ENCODE results near the gene LTBP1.

LTBP1 gene

DNA sequence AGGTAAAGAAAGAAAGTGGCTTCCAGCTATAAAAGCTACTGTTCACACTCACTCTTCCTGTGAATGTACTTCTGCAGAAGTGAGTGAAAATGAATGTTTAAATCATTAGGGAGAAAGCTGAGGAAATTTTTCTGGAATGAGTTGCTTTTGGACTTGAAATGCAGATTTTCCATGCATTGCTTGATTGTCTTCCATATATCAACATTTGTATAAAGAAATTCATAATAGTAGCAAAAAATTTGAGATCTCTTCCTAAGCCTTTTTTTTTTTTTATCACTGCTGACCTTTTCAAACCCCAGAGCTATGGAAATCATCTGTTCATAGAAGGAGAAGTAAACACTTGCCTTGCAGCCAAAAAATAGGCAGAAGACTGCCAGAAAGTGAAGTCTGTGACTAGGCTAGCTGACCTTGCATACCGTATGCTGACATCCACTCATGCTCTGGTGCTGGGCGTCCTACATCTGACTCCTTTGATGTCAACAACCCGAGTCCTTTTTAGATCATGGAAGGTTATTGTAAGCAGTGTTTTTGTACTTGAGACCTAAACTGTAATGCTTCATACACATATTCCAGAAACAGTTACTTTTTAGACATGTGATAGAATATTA lies 375.2 kb downstream of the LTBP1 start:
- no peak for DNase-seq

GRCh38 chr2:33322612-33323011 lies 375.9 kb downstream of the LTBP1 start:
- no peak for DNase-seq

DNA sequence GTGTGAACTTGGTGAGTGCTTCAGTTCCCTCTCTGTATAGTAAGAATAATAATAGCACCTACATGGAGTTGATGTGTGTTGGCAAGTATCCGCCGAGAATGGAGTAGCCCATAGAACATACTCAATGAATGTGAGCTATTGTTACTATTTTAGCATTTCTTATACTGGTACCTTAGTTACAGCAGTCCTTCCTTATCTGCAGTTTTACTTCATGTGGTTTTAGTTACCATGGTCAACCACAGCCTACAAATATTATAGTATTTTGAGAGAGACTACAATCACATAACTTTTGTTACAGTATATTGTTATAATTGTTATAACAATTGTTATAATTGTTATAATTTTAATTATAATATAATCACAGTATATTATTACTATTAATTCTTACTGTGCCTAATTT lies 377.2 kb downstream of the LTBP1 start:
- no peak for DNase-seq

DNA sequence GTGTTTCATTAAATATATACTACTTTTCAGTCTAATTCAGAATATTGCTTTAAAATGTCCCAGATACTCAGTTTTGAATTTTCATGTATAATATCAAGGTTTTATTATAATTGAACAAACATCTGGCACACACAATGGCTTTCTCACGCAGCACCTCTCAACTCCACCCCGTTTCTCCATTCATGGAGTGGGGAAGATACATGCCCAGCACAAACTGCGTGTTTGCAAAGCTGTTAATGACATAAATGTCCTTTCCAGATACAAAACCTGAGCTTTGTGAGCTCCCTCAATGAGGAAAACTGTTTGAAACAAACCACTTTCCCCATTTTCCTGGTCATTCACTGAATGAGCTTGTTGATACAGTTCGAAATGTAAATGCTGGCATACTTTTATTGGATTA lies 379.3 kb downstream of the LTBP1 start:
- DNase-seq, result no peak

GRCh38 chr2:33333433-33333832 lies 386.7 kb downstream of the LTBP1 start:
- DNase-seq, result no peak

- DNase-seq, result no peak
Measured at GRCh38 chr2:33334083-33334482, 387.3 kb downstream of the LTBP1 start.

- no peak for DNase-seq
Measured at GRCh38 chr2:33335516-33335915, 388.8 kb downstream of the LTBP1 start.

DNA sequence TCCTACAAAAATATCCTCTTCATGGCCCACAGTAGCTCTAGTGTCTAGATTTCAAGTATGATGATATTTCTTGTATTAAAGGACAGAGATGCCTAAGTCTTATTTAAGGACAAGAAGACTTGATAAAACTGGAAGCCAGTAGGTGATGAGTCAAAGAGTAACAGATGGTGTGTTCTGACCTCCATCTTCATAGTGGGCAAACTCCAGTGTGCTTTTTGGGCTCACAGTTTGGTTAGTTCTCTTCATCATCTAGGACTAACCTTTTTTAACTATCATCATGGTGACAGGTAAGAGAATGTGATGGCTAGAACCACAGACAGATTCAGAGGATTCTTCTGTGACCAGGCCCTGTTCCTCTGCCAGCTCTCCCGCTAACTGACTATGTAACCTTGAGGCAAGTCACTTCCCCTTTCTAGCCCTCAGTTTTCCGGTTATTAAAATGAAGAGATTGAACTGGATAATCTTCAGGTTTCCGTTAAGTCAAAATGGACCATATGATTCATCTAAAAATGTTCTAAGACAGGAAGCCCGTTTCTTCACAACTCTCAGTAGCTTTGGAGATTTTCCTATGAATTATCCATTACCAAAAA lies 389.4 kb downstream of the LTBP1 start:
- no peak for DNase-seq

DNA sequence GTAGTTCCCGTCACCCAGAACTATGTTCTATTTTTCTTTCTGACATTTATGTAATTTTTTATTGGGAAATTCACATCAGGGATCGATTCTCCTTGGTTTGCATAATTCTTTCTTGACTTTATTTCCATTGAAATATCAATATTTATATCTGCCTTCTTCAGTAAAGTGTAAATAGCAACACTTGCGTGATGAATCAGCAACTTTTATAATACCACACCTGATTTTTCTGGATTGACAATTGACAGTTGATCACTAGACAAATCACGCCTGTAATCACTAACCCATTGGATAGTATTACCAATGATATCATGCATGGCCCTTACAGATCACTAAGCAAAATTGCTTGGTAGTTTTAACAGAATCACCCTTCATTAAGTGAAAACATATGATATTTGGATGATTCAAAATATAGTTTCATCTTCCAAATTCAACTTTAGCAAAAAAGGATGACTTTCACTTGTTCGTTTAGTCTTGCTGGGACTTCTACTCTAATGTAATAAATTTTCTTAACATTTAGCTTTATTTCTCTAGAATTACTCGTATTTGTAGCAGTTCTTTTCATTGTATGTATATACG lies 390.7 kb downstream of the LTBP1 start:
- DNase-seq, result no peak

GRCh38 chr2:33337981-33338380 lies 391.2 kb downstream of the LTBP1 start:
- no peak for DNase-seq

DNA sequence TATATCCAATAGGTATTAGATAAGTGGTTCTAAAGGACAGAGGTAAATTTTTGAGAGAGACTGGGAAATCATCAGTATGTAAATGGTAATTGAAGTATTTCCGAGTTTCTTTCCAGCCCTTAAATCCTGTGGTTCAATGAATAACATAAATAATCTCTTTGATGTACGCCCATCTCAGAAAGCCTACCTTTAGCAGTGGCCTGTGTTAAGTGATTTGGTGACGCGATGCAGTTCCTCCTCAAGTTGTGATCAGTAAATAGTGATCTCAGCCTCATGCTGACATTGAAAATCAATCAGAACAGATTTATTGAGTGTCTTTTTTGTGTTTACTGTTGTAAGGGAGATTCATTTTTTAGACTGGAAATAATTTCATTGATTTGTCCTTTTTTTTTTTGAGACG lies 392.5 kb downstream of the LTBP1 start:
- no peak for DNase-seq

DNA sequence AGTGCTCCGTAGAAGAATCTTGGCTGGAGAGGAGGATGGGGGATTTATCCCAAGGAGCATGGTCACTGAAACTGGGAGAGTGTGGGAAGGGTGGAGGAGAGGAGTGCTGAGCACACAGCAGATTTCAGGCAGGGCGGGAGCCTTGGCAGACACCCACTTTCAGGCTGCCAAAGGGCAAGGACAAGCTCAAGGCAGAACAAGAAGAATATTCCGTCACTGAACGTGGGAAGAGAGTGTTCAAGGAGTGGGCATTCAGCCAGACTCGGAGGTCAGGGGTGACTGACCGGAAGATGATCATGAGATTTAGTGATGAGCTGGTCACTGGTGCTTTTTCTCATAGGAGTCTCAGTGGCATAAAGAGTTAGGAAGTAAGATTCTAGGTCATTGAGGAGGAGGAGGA lies 393.5 kb downstream of the LTBP1 start:
- DNase-seq, result no peak

DNA sequence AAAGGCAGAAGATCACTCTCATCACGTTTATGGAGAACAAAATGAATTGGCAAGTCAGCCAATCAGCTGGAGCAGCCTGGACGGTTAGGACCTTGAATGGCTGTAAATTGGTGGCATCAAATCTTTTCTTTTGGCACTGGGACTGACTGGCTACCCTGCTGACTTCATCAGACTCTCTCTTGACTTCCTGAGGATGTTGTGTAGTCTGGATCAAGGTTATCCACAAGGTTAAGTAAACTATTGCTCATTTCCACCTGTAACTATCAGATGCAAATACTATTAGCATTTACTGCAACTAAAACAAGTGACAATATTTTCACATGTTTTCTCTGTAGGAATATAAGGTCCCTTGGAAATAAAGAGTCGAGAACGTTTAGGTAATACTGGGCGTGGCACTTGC lies 395.4 kb downstream of the LTBP1 start:
- DNase-seq, result no peak

DNA sequence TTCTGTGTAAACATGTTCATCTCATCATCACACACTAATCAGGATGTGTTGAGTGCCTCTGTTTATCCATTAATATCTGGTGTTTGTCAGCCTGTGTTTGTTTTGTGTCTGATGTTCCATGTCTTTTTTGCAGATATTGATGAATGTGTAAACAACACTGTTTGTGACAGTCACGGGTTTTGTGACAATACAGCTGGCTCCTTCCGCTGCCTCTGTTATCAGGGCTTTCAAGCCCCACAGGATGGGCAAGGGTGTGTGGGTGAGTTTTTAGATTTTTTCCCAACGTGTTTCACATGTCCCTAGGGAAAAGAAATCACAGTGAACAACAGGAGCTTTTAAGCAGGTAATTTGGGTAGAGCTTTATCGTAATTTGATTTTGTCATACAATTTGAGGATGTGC lies 396.0 kb downstream of the LTBP1 start:
- no peak for DNase-seq

GRCh38 chr2:33343387-33343895 lies 396.7 kb downstream of the LTBP1 start:
- DNase-seq, result no peak

GRCh38 chr2:33344230-33344629 lies 397.5 kb downstream of the LTBP1 start:
- DNase-seq, result no peak

DNA sequence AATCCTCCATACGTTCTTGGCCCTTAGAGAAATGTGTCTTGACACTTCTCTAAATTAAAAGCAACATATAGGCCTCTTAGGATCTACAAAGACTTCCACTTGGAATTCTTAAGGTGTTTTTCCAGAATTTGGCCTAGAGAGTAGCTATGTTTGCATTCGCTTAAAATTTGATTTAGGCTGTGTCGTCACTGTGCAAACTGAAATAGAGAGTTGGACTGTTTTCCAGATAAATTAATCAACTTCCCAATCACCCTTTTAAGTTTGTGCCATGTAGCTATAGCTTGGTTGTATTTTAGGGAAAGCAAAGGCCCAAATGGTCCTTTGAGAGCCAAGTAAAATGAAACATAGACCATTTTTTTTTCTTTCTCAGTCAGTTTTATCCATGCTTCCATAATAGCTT lies 401.1 kb downstream of the LTBP1 start:
- no peak for DNase-seq

DNA sequence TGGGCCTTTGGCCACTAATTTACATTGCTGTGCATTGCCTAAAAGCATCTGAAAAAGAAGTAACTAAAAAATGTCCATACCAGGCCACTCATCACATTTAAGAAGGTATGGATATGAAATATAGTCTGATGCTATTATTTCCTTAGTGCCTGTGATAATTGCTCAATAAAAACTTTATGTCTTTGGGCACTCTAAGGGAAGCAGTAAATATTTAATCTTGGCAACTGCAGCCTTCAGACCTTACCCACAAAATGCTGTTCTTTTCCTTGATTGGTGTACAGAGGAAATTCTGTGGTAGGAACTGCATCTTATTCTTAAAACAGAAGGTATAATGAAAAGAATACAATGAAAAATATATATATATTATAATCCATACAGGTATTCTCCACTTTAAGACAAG lies 403.9 kb downstream of the LTBP1 start:
- no peak for DNase-seq

GRCh38 chr2:33351781-33352180 lies 405.0 kb downstream of the LTBP1 start:
- DNase-seq, result no peak

DNA sequence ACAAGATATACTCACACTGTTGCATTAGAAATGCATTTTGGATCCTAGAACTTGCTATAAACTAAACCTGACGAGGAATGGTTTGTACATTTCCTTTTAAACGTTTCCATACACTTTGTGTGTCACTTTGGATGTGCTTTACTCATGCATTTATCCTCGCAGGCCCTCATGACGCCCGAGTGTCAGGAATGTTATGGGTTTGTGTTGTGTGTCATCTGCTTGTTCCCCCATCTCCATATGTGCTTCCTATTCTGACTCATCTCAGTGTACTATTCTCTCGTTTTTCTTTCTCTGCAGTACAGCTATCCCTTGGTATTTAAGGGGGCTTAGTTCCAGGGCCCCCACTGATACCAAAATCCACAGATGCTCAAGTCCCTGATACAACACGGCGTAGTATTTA lies 408.2 kb downstream of the LTBP1 start:
- DNase-seq, result no peak

GRCh38 chr2:33358878-33359277 lies 412.1 kb downstream of the LTBP1 start:
- DNase-seq, result no peak

- DNase-seq, result no peak
Measured at GRCh38 chr2:33363325-33364298, 416.9 kb downstream of the LTBP1 start.

GRCh38 chr2:33365264-33365970 lies 418.7 kb downstream of the LTBP1 start:
- DNase-seq, result no peak

All from NCI-H1436 (cell line).